AG04449 (cell line): Measurements from ENCODE around the gene FAM171A1.

ENCODE experiments used
- CTCF ChIA-PET: fragments of 350-600 bp; formaldehyde crosslinking; extraction: SDS; loops from one replicate; lab custom pipeline; 2021; ENCODE audit warnings: antibody characterized with exemption; lab: Yijun Ruan, JAX
- POLR2A ChIA-PET: fragments of 400-600, 350-600 bp; formaldehyde crosslinking; extraction: SDS; loops from one replicate; lab custom pipeline; 2020; ENCODE audit warnings: antibody characterized with exemption, inconsistent platforms; lab: Yijun Ruan, JAX
- DNase-seq: peaks from one replicate; pipeline ENCODE4 v3.0.0-alpha.2; 2010; ENCODE audit warnings: low read depth, low spot score
- H3K4me3 ChIP-seq: 2 replicates; pipeline ENCODE4 v1.5.1; 2011; ENCODE audit warnings: low read depth, mild to moderate bottlenecking, control low read depth, low read length
- TF ChIP-seq, protein P1 (sequence below): IDR thresholded peaks from one replicate; pipeline ENCODE4 v1.5.1; 2011; ENCODE audit warnings: mild to moderate bottlenecking, moderate library complexity, low read length, control low read depth, inconsistent platforms; ENCODE audit not compliant: insufficient read depth; ENCODE audit errors: missing control alignments

Gene FAM171A1

GRCh38 chr10:15370212-15370855, 755 bp downstream of the FAM171A1 start:
- TF ChIP-seq, protein P1, sequence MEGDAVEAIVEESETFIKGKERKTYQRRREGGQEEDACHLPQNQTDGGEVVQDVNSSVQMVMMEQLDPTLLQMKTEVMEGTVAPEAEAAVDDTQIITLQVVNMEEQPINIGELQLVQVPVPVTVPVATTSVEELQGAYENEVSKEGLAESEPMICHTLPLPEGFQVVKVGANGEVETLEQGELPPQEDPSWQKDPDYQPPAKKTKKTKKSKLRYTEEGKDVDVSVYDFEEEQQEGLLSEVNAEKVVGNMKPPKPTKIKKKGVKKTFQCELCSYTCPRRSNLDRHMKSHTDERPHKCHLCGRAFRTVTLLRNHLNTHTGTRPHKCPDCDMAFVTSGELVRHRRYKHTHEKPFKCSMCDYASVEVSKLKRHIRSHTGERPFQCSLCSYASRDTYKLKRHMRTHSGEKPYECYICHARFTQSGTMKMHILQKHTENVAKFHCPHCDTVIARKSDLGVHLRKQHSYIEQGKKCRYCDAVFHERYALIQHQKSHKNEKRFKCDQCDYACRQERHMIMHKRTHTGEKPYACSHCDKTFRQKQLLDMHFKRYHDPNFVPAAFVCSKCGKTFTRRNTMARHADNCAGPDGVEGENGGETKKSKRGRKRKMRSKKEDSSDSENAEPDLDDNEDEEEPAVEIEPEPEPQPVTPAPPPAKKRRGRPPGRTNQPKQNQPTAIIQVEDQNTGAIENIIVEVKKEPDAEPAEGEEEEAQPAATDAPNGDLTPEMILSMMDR = no peak
- ChIA-PET POLR2A (interaction anchor here (0.5 kb wide), 1 partner anchor 159 kb away, joined by 3 read pairs; no protein-coding TSS in a partner anchor), CTCF (interaction anchor here (0.6 to 2.6 kb wide), 14 partner anchors 11 to 271 kb away, joined by 3 to 8 read pairs (median 4); no protein-coding TSS in a partner anchor)
- DNase-seq = no peak
- peak overlapping the region; percentile 63 for H3K4me3 ChIP-seq

DNA sequence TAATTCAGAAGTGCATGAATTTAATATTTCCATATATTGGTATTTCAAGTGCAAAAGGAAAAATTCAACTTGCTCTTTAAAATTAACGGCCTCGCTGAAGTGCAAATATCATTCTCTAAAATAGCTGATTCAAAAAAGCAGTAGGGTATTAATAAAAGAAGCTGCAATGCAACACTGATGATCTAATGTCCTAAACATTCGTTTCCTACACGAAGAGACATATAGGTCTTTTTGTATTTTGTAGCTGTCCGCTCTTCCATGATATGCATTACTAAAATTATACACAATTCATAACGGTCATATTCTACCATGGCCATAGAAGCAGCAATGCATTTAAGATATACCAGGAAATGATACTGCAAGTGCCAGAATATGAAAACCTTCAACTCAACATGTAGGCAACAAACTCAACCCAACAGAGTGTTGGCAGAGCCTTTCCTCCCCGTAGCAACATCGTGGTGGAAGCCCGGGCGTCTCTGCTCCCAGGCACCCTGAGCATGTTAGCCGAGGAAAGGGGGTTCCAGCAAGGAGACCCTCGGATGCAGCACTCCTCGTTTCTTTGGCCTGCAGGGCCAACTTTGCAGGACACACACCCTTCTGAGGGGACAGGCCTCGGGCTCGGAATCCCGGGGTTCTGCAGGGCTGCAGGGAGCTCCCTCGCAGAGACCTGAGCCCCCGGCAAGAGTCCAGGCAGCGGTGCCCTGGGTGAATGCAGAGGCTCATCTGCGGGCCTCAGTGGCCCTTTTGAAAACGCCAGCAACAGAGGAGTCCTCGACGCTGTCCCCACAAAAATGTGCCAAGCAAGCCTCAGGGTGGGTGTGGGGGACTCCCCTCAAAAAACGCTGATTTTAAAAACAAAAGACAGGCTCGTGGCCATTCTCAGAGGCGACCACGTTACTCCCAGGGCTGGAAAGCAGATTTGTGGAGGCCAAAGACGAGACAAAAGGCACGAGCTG, 1.6 kb downstream of the FAM171A1 start:
- ChIA-PET POLR2A (interaction anchor here (0.5 kb wide), 1 partner anchor 158 kb away, joined by 3 read pairs; no protein-coding TSS in a partner anchor), CTCF (interaction anchor here (0.8 to 2.6 kb wide), 8 partner anchors 10 to 202 kb away, joined by 3 to 8 read pairs (median 4); no protein-coding TSS in a partner anchor)
- peak overlapping the region; percentile 63 for H3K4me3 ChIP-seq
- TF ChIP-seq, protein P1 = no peak
- no peak for DNase-seq

DNA sequence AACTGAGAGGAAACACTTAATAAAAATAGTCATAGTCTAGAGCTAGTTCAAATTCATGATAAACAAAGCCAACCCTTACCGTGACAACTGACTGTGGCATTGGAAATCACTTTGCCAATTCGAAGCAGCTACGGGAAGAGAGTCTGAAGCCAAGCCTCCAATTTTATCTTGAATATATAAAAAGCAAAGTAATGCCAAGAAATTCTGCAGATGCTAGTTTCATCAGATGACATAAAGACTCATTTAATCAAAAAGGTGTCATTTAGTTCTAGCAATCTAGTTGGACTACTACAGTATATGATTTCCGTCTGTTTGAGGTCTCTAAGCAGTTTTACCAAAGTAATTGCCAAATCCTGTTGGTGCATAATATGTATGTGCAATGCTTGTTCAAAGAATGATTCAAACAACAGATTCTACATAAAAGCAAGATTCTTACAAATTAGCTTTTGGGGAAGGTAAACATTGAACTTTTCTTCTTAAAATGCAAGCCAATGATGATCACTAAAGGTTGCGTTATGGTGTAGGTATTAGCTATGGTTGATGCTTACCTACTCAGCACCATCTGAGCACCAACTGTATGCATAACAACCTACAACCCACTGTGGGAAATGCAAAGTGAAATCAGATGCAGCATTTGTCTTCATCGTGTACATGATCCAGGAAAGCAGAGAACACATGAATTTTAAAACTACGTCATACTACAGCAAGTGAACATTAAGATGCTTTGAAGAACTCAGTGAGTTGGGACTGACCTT, 2.8 kb downstream of the FAM171A1 start:
- ChIA-PET CTCF (interaction anchor here (0.8 to 1.8 kb wide), 3 partner anchors 8 to 201 kb away, joined by 3 to 6 read pairs (median 4); no protein-coding TSS in a partner anchor), POLR2A (no interaction called here)
- TF ChIP-seq, protein P1 = no peak
- no peak overlapping the region; the same call in 1 of the 2 replicates for H3K4me3 ChIP-seq
- DNase-seq = no peak

GRCh38 chr10:15367296-15368085, 3.6 kb downstream of the FAM171A1 start:
- H3K4me3 ChIP-seq = no peak overlapping the region
- no peak for DNase-seq
- ChIA-PET POLR2A (no interaction called here), CTCF (interaction anchor here (1.8 kb wide), 1 partner anchor 8 kb away, joined by 6 read pairs; no protein-coding TSS in a partner anchor)
- TF ChIP-seq, protein P1 = no peak

DNA sequence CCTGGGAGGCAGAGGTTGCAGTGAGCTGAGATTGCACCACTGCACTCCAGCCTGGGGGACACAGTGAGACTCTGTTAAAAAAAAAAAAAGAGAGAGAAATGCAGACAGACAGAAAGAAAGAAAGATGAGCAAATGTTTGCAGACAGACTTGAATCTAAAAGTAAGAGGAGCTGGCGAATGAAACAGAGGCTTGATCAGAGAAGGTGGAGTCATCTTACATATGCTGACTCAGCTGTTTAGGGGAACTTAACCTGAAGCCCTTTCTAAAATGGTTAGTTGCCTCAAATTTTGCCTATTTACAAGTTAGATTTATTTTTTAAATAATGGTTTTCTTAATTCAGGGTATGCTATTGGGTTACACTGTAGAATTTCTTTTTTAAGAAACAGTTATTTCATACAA, 5.4 kb downstream of the FAM171A1 start:
- no peak overlapping the region for H3K4me3 ChIP-seq
- TF ChIP-seq, protein P1 = no peak
- ChIA-PET CTCF (interaction anchor here (0.6 to 1.0 kb wide), 2 partner anchors 242 to 471 kb away, joined by 3 read pairs; no protein-coding TSS in a partner anchor), POLR2A (no interaction called here)
- DNase-seq = no peak
